Kidney (tissue), 14 donors: ENCODE results near the gene SYNDIG1. TPM values are rescaled to one million over a fixed set of nuclear protein-coding genes. Genes with fewer than 3 reads are reported as not detected.

ENCODE experiments used
- DNase-seq, 5 donors: peaks; one replicate each; pipeline ENCODE4 v3.0.0-alpha.2; 2013 to 2020
- FAIRE-seq: peaks from 2 replicates; lab custom pipeline; 2012; peaks lifted over from hg19 to GRCh38; lab: Jason Lieb, UNC
- H3K27ac ChIP-seq, 2 donors: one replicate each; pipeline ENCODE4 v1.7.0; 2013; ENCODE audit warnings: low read depth in 2 of 2, low read length in 2 of 2, inconsistent platforms in 1 of 2
- H3K27me3 ChIP-seq: one replicate; pipeline ENCODE4 v1.7.1; 2013; ENCODE audit warnings: low read length, inconsistent platforms; ENCODE audit not compliant: control insufficient read depth, insufficient read depth
- H3K36me3 ChIP-seq, 3 donors: one replicate each; pipeline versions ENCODE4 v1.7.0 to v1.7.1; 2013; ENCODE audit warnings: low read length in 3 of 3, control low read depth in 1 of 3, inconsistent platforms in 1 of 3; ENCODE audit not compliant: insufficient read depth in 3 of 3, control insufficient read depth in 2 of 3
- H3K4me1 ChIP-seq, 3 donors: one replicate each; pipeline versions ENCODE4 v1.7.0 to v1.7.1; 2013; ENCODE audit warnings: low read length in 3 of 3, inconsistent platforms in 1 of 3, low read depth in 1 of 3; ENCODE audit not compliant: control insufficient read depth in 2 of 3, insufficient read depth in 2 of 3
- H3K4me3 ChIP-seq, 3 donors: one replicate each; pipeline versions ENCODE4 v1.7.0 to v1.8.1; 2013; ENCODE audit warnings: low read length in 3 of 3, control low read depth in 1 of 3, inconsistent platforms in 1 of 3
- H3K9ac ChIP-seq, 3 donors: one replicate each; pipeline versions ENCODE4 v1.7.0 to v1.7.1; 2013; ENCODE audit warnings: low read length in 3 of 3, control low read depth in 1 of 3, inconsistent platforms in 1 of 3
- H3K9me3 ChIP-seq, 3 donors: one replicate each; pipeline versions ENCODE4 v1.7.0 to v1.7.1; 2013; ENCODE audit warnings: low read length in 3 of 3, control low read depth in 1 of 3, inconsistent platforms in 1 of 3; ENCODE audit not compliant: control insufficient read depth in 2 of 3, insufficient read depth in 1 of 3
- CTCF ChIP-seq: IDR thresholded peaks from 3 replicates; pipeline ENCODE4 v1.5.1; 2012; ENCODE audit warnings: mild to moderate bottlenecking, moderate library complexity, borderline replicate concordance; ENCODE audit not compliant: insufficient read depth; ENCODE audit errors: extremely low read depth
- intact Hi-C: fragments of 100-400 bp; cut with DNase I; formaldehyde crosslinking; loops from one replicate; pipeline ENCODE4 v1.11.1; 2022
- polyA plus RNA-seq: library from polyadenylated mRNA; stranded (reverse); fragments of 350-450 nt; fragmentation: Illumina TruSeq; extraction: RNeasy Lipid Tissue Mini Kit (QIAGEN cat#74804); gene quantifications from one replicate; pipeline ENCODE4 v1.2.3, GENCODE V29; 2014; ENCODE audit warnings: low read depth, low replicate concordance; ENCODE audit not compliant: insufficient read depth
- total RNA-seq: library from RNA; stranded (reverse); fragmentation: NEBNext Ultra II Directional; extraction: Animal tissue kit (Norgen Biotek cat#: 25700); gene quantifications from one replicate; pipeline ENCODE4 v1.2.1, GENCODE V29; 2021
- donor health status: control.
- donor health status: control.
- donor health status: control.
- donor health status: control.
- donor health status: control.
- donor health status: DM: yes; HTN: yes; CAD: no.
- donor health status: Normal renal cell carcinoma (clear cell type).

The SYNDIG1 gene
- total and polyA plus RNA-seq, 2 donors from 2014 or later, result 5.4 to 8.2 TPM

- Histone ChIP-seq H3K27me3 (no peaks in the 10 kb centered on the region), H3K4me1 (no peaks in the 10 kb centered on the region), H3K36me3 (no peaks in the 10 kb centered on the region), H3K9me3 (no peaks in the 10 kb centered on the region), H3K9ac (no peak overlapping the region), H3K4me3 (no peak overlapping the region), H3K27ac (no peak overlapping the region)
- FAIRE-seq, result no peak
- peak in 1 of 5 donors; percentile 35 for DNase-seq
- no peak for TF ChIP-seq CTCF
- intact Hi-C loops, result no loop called here
Measured at GRCh38 chr20:24633521-24633920, 164.1 kb downstream of the SYNDIG1 start.

DNA sequence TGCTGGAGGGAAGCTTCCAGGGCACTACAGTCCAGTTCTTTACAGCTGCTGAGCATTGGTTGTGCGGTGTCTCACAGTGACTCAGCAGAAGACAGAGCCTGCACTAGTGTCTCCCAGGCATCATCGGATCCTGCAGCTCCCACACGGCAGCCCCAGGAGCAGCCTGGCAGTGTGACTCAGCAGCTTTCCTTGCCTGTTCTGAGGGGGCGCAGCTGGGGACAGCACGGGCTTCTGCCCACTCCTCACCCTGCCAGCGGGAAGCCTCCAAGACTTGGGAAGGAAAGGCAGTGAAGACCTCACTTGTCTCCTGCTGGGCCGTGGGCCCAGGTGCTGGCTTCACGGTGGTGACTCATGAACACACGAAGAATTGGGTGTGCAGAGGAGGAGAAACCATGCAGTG lies 165.4 kb downstream of the SYNDIG1 start:
- intact Hi-C loops, result no loop called here
- peak in 4 of 5 donors; percentile 35 to 58 (median 43) for DNase-seq

DNA sequence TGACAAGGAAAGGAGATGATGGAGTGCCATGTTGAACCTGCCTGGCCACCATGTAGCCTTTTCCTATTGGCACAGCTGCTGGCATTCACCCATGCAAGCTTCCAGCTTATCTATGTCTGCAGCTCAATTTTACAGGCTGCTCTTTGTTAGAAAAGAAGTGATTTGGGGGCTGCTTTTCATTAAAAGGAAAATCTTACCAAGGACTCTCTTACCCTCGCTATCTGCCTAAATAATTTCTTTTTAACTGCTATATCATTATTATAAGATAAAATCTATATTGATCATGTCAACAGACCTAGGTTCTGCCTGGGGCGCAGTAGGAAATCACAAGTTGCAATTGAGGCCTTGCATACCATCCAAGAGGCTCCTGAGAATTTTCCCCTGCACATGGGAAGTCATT lies 167.2 kb downstream of the SYNDIG1 start:
- FAIRE-seq, result no peak
- H3K4me3 ChIP-seq, result no peak overlapping the region

More for the DNA sequence above, 165.4 kb downstream of the SYNDIG1 start:
- no peak for TF ChIP-seq CTCF
- H3K9me3 ChIP-seq, result no peaks in the 10 kb centered on the region
- H3K9ac ChIP-seq, result no peak overlapping the region
- no peak overlapping the region for H3K4me3 ChIP-seq
- H3K27me3 ChIP-seq, result no peaks in the 10 kb centered on the region
- no peaks in the 10 kb centered on the region for H3K4me1 ChIP-seq
- H3K36me3 ChIP-seq, result no peaks in the 10 kb centered on the region
- no peak overlapping the region for H3K27ac ChIP-seq
- FAIRE-seq, result no peak

More for the DNA sequence above, 167.2 kb downstream of the SYNDIG1 start:
- no peaks in the 10 kb centered on the region for H3K36me3 ChIP-seq
- intact Hi-C loops, result no loop called here
- H3K4me1 ChIP-seq, result no peaks in the 10 kb centered on the region
- no peak overlapping the region for H3K9ac ChIP-seq
- H3K9me3 ChIP-seq, result no peaks in the 10 kb centered on the region
- H3K27ac ChIP-seq, result no peak overlapping the region
- TF ChIP-seq CTCF, result no peak
- DNase-seq, result no peak
- no peaks in the 10 kb centered on the region for H3K27me3 ChIP-seq
